Measurements from ENCODE around the gene MICOS13.

Gene MICOS13

GRCh38 chr19:5665781-5666513 is 14.4 kb downstream of the MICOS13 start:
- Histone ChIP-seq H3K9ac (ENCODE audit: low read length) (no peak overlapping the region), H3K4me1 (ENCODE audit: low read length) (no peaks in the 10 kb centered on the region), H3K36me3 (replicated peaks; ENCODE audit: low read depth, low read length) (peaks cover 71% of the 10 kb centered on the region), H2AFZ (ENCODE audit: low read depth, low read length) (no peak overlapping the region), H3K79me2 (ENCODE audit: low read length) (peaks cover 20% of the 10 kb centered on the region; the same call in 1 of the 2 replicates), H3K4me3 (ENCODE audit: low read length) (no peak overlapping the region), H3K27me3 (ENCODE audit: low read depth, low read length) (no peaks in the 10 kb centered on the region), H3K27ac (ENCODE audit: low read length) (no peak overlapping the region), H3K4me2 (ENCODE audit: low read length) (no peak overlapping the region), H3K9me3 (ENCODE audit: insufficient read depth, low read length) (no peaks in the 10 kb centered on the region), H4K20me1 (ENCODE audit: insufficient read depth, low read length) (peaks cover 11% of the 10 kb centered on the region; the same call in 1 of the 2 replicates)
- TF ChIP-seq CTCF (IDR thresholded peaks at IDR 0.05; ENCODE audit: low read depth, low read length) (no peak), EZH2phosphoT487 (IDR thresholded peaks at IDR 0.05; ENCODE audit: low read depth) (no peak)

- TF ChIP-seq CTCF (IDR thresholded peaks at IDR 0.05; ENCODE audit: low read depth, low read length) (no peak), EZH2phosphoT487 (IDR thresholded peaks at IDR 0.05; ENCODE audit: low read depth) (no peak)
- no peak overlapping the region for H3K27ac ChIP-seq (ENCODE audit: low read length)
- no peak overlapping the region for H2AFZ ChIP-seq (ENCODE audit: low read depth, low read length)
- no peak overlapping the region for H3K9ac ChIP-seq (ENCODE audit: low read length)
- peaks cover 20% of the 10 kb centered on the region; the same call in 1 of the 2 replicates for H3K79me2 ChIP-seq (ENCODE audit: low read length)
- H3K27me3 ChIP-seq (ENCODE audit: low read depth, low read length), result no peaks in the 10 kb centered on the region
- no peaks in the 10 kb centered on the region for H3K9me3 ChIP-seq (ENCODE audit: insufficient read depth, low read length)
- H3K4me3 ChIP-seq (ENCODE audit: low read length), result no peak overlapping the region
- H3K36me3 ChIP-seq (replicated peaks; ENCODE audit: low read depth, low read length), result peaks cover 71% of the 10 kb centered on the region
- H3K4me1 ChIP-seq (ENCODE audit: low read length), result no peaks in the 10 kb centered on the region
- peaks cover 11% of the 10 kb centered on the region; the same call in 1 of the 2 replicates for H4K20me1 ChIP-seq (ENCODE audit: insufficient read depth, low read length)
- H3K4me2 ChIP-seq (ENCODE audit: low read length), result no peak overlapping the region
These were observed 15.8 kb downstream of the MICOS13 start for GRCh38 chr19:5664515-5664914.

GRCh38 chr19:5663904-5664303 is 16.4 kb downstream of the MICOS13 start:
- peaks cover 17% of the 10 kb centered on the region; the same call in 1 of the 2 replicates for H3K79me2 ChIP-seq (ENCODE audit: low read length)
- no peak overlapping the region for H3K9ac ChIP-seq (ENCODE audit: low read length)
- H3K4me3 ChIP-seq (ENCODE audit: low read length), result no peak overlapping the region
- H3K9me3 ChIP-seq (ENCODE audit: insufficient read depth, low read length), result no peaks in the 10 kb centered on the region
- H3K27ac ChIP-seq (ENCODE audit: low read length), result no peak overlapping the region
- no peaks in the 10 kb centered on the region for H3K4me1 ChIP-seq (ENCODE audit: low read length)
- no peaks in the 10 kb centered on the region for H3K27me3 ChIP-seq (ENCODE audit: low read depth, low read length)
- TF ChIP-seq CTCF (IDR thresholded peaks at IDR 0.05; ENCODE audit: low read depth, low read length) (no peak), EZH2phosphoT487 (IDR thresholded peaks at IDR 0.05; ENCODE audit: low read depth) (no peak)
- peaks cover 65% of the 10 kb centered on the region for H3K36me3 ChIP-seq (replicated peaks; ENCODE audit: low read depth, low read length)
- no peak overlapping the region for H2AFZ ChIP-seq (ENCODE audit: low read depth, low read length)
- peaks cover 11% of the 10 kb centered on the region; the same call in 1 of the 2 replicates for H4K20me1 ChIP-seq (ENCODE audit: insufficient read depth, low read length)
- no peak overlapping the region for H3K4me2 ChIP-seq (ENCODE audit: low read length)

GRCh38 chr19:5661483-5661882 is 18.8 kb downstream of the MICOS13 start:
- H3K4me1 ChIP-seq (ENCODE audit: low read length), result no peaks in the 10 kb centered on the region
- H3K27ac ChIP-seq (ENCODE audit: low read length), result no peak overlapping the region
- peaks cover 63% of the 10 kb centered on the region for H3K36me3 ChIP-seq (replicated peaks; ENCODE audit: low read depth, low read length)
- H2AFZ ChIP-seq (ENCODE audit: low read depth, low read length), result no peak overlapping the region
- no peak overlapping the region for H3K9ac ChIP-seq (ENCODE audit: low read length)
- no peaks in the 10 kb centered on the region for H3K27me3 ChIP-seq (ENCODE audit: low read depth, low read length)
- 0 out of 2 replicates have a peak, but pooled peaks cover 2% of the 10 kb centered on the region for H4K20me1 ChIP-seq (ENCODE audit: insufficient read depth, low read length)
- H3K9me3 ChIP-seq (ENCODE audit: insufficient read depth, low read length), result no peaks in the 10 kb centered on the region
- peaks cover 21% of the 10 kb centered on the region; the same call in 1 of the 2 replicates for H3K79me2 ChIP-seq (ENCODE audit: low read length)
- H3K4me2 ChIP-seq (ENCODE audit: low read length), result no peak overlapping the region
- TF ChIP-seq CTCF (IDR thresholded peaks at IDR 0.05; ENCODE audit: low read depth, low read length) (no peak), EZH2phosphoT487 (IDR thresholded peaks at IDR 0.05; ENCODE audit: low read depth) (no peak)
- H3K4me3 ChIP-seq (ENCODE audit: low read length), result no peak overlapping the region
